HepG2 (cell line): ENCODE results near the gene TJP2. TPM values are rescaled to one million over a fixed set of nuclear protein-coding genes. Genes with fewer than 3 reads are reported as not detected.

ENCODE experiments used
- ATAC-seq: fragments of 200-7000 bp; cut with Tn5 transposase; 3 replicates; pipeline ENCODE4 v1.9.1; 2020; ENCODE audit warnings: mild to moderate bottlenecking, moderate library complexity
- BruUV-seq: library from RNA; stranded (reverse); fragments of 400-500 nt; replicated peaks from 2 replicates; lab custom pipeline; 2021; lab: Mats Ljungman, UMichigan
- CTCF ChIA-PET: fragments of 300-600 bp; formaldehyde crosslinking; extraction: SDS; loops from one replicate; lab custom pipeline; 2021; ENCODE audit warnings: low total read pairs, inconsistent platforms, low intra/inter-chr PET ratio; lab: Yijun Ruan, JAX
- POLR2A ChIA-PET: fragments of 350-600 bp; sonication (Branson Sonifier 250); formaldehyde crosslinking; loops from one replicate; lab custom pipeline; 2020; ENCODE audit warnings: antibody characterized with exemption, inconsistent platforms; lab: Yijun Ruan, JAX
- DNase-seq: peaks from one replicate; pipeline ENCODE4 v3.0.0-alpha.2; 2015; ENCODE audit warnings: low spot score
- FAIRE-seq: peaks from 3 replicates; lab custom pipeline; 2011; peaks lifted over from hg19 to GRCh38; lab: Jason Lieb, UNC
- H2AFZ ChIP-seq: one replicate; pipeline ENCODE4 v1.6.1; 2011; ENCODE audit warnings: low read length, inconsistent platforms
- H3K27ac ChIP-seq: fragments of 300-600 bp; 3 replicates; pipeline ENCODE4 v1.8.0; 2011; ENCODE audit warnings: mixed run types, mild to moderate bottlenecking, mixed read lengths, low read length, inconsistent platforms; ENCODE audit not compliant: insufficient read depth; ENCODE audit errors: extremely low read length
- H3K27me3 ChIP-seq, 2 experiments: fragments of 200-600 bp in 1 of 2; 2 replicates in 1 of 2; 3 replicates in 1 of 2; pipeline versions ENCODE4 v1.6.0 to v1.8.0; 2011; ENCODE audit warnings: low read length in 2 of 2, mild to moderate bottlenecking in 2 of 2, moderate library complexity in 2 of 2, inconsistent platforms in 1 of 2; ENCODE audit not compliant: insufficient read depth in 2 of 2, control insufficient read depth in 1 of 2
- H3K36me3 ChIP-seq, 2 experiments: fragments of 200-600 bp in 1 of 2; replicated peaks in 1 of 2; 2 replicates in 1 of 2; 3 replicates in 1 of 2; pipeline versions ENCODE4 v1.5.1 to v1.8.0; 2011; ENCODE audit warnings: low read length in 2 of 2, inconsistent platforms in 1 of 2; ENCODE audit not compliant: insufficient read depth in 2 of 2, control insufficient read depth in 1 of 2
- H3K4me1 ChIP-seq: 2 replicates; pipeline ENCODE4 v1.5.1; 2012; ENCODE audit warnings: low read length, inconsistent platforms; ENCODE audit not compliant: insufficient read depth
- H3K4me2 ChIP-seq: 2 replicates; pipeline ENCODE4 v1.6.0; 2011; ENCODE audit warnings: low read depth, low read length, inconsistent platforms
- H3K4me3 ChIP-seq, 3 experiments: fragments of 200-600 bp in 1 of 3; sonication (generic), shearing (Covaris generic) in 1 of 3; replicated peaks in 1 of 3; 2 replicates each; pipeline ENCODE4 v1.5.1; 2011 to 2016; ENCODE audit warnings: low read length in 3 of 3, inconsistent platforms in 2 of 3, low read depth in 2 of 3, mild to moderate bottlenecking in 2 of 3, control low read depth in 1 of 3, mixed read lengths in 1 of 3; ENCODE audit not compliant: insufficient read depth in 1 of 3
- H3K79me2 ChIP-seq: one replicate; pipeline ENCODE4 v1.6.1; 2011; ENCODE audit warnings: low read length, inconsistent platforms; ENCODE audit not compliant: insufficient read depth
- H3K9ac ChIP-seq: 2 replicates; pipeline ENCODE4 v1.6.0; 2011; ENCODE audit warnings: mild to moderate bottlenecking, low read depth, low read length, inconsistent platforms; ENCODE audit not compliant: insufficient read depth
- H3K9me3 ChIP-seq: 2 replicates; pipeline ENCODE4 v1.5.1; 2012; ENCODE audit warnings: mild to moderate bottlenecking, low read length
- H4K20me1 ChIP-seq: 2 replicates; pipeline ENCODE4 v1.6.0; 2011; ENCODE audit warnings: inconsistent platforms, mild to moderate bottlenecking, low read length, moderate library complexity; ENCODE audit not compliant: insufficient read depth
- ARNTL ChIP-seq: sonication (generic); formaldehyde crosslinking; IDR thresholded peaks from 2 replicates; pipeline ENCODE4 v1.4.0; 2020; ENCODE audit warnings: mild to moderate bottlenecking, missing genetic modification reagents
- CBX2 ChIP-seq, 2 experiments: fragments of 200-600 bp in 1 of 2; sonication (generic); formaldehyde crosslinking in 1 of 2; IDR thresholded peaks; 2 replicates each; pipeline versions ENCODE4 v1.7.0 to v1.8.1; 2018 to 2022; ENCODE audit warnings: low read depth in 2 of 2, low read length in 1 of 2, mild to moderate bottlenecking in 1 of 2, missing genetic modification reagents in 1 of 2
- HIVEP1 ChIP-seq: sonication (generic); formaldehyde crosslinking; IDR thresholded peaks from 2 replicates; pipeline ENCODE4 v1.4.0; 2020; ENCODE audit warnings: mild to moderate bottlenecking, missing genetic modification reagents
- ISX ChIP-seq: sonication (generic); formaldehyde crosslinking; conservative IDR thresholded peaks from 2 replicates; pipeline ENCODE4 v1.5.0; 2020; ENCODE audit warnings: missing genetic modification reagents
- KLF12 ChIP-seq: sonication (generic); formaldehyde crosslinking; IDR thresholded peaks from 2 replicates; pipeline ENCODE4 v1.4.0; 2020; ENCODE audit warnings: missing genetic modification reagents, borderline replicate concordance
- MYC ChIP-seq: sonication (generic); formaldehyde crosslinking; IDR thresholded peaks from 2 replicates; pipeline ENCODE4 v1.9.0; 2021; ENCODE audit warnings: missing genetic modification reagents, borderline replicate concordance
- NCOA2 ChIP-seq: sonication (generic); formaldehyde crosslinking; IDR thresholded peaks from 2 replicates; pipeline ENCODE4 v1.8.0; 2022; ENCODE audit warnings: inconsistent platforms
- NFE2L1 ChIP-seq: sonication (generic); formaldehyde crosslinking; IDR thresholded peaks from 2 replicates; pipeline ENCODE4 v1.4.0; 2020; ENCODE audit warnings: missing genetic modification reagents, mild to moderate bottlenecking, borderline replicate concordance
- RARA ChIP-seq: IDR thresholded peaks from 2 replicates; pipeline ENCODE4 v1.6.1; 2016; ENCODE audit warnings: missing genetic modification reagents, missing compliant biosample characterization
- RBM22 ChIP-seq: fragments of 200-400 bp; formaldehyde crosslinking; optimal IDR thresholded peaks from 2 replicates; pipeline ENCODE3; 2017; ENCODE audit warnings: mild to moderate bottlenecking, low read length, moderate library complexity
- SKI ChIP-seq: fragments of 450-650 bp; IDR thresholded peaks from one replicate; pipeline ENCODE4 v1.6.1; 2018; ENCODE audit warnings: mild to moderate bottlenecking; ENCODE audit not compliant: partially characterized antibody
- ZNF703 ChIP-seq: sonication (generic); formaldehyde crosslinking; IDR thresholded peaks from 2 replicates; pipeline ENCODE4 v1.5.1; 2020; ENCODE audit warnings: missing genetic modification reagents, mild to moderate bottlenecking, moderate library complexity, borderline replicate concordance
- ZNF782 ChIP-seq: sonication (generic); formaldehyde crosslinking; IDR thresholded peaks from 2 replicates; pipeline ENCODE4 v1.4.0; 2020; ENCODE audit warnings: missing genetic modification reagents, mild to moderate bottlenecking, borderline replicate concordance
- ZNF839 ChIP-seq: sonication (generic); formaldehyde crosslinking; IDR thresholded peaks from 2 replicates; pipeline ENCODE4 v1.4.0; 2020; ENCODE audit warnings: missing genetic modification reagents, mild to moderate bottlenecking, borderline replicate concordance
- WGBS: methylation state at CpG from one replicate; pipeline ENCODE4 v1.1.6; 2017; ENCODE audit warnings: low lambda C conversion rate; 5-methylcytosine and 5-hydroxymethylcytosine counted together
- in situ Hi-C: cut with HindIII; loops from 2 replicates; pipeline ENCODE4 v1.10.0; 2017; ENCODE audit warnings: low pct_unique_long_range_greater_than_20kb; ENCODE audit not compliant: extremely low pct_ligation_motif_present
- intact Hi-C: fragments of 100-400 bp; cut with micrococcal nuclease; formaldehyde crosslinking; loops from one replicate; pipeline ENCODE4 v1.10.0; 2022; ENCODE audit not compliant: unreplicated experiment
- polyA plus RNA-seq, 8 experiments: library from polyadenylated mRNA; depleted of rRNA in 3 of 8; stranded (reverse) in 7 of 8; unstranded in 1 of 8; fragments of >200 nt; fragmentation: Illumina TruSeq in 4 of 8; extraction: Trizol in 4 of 8; gene quantifications; 2 replicates each; pipeline versions ENCODE4 v1.2.1 to v1.2.3, GENCODE V29; 2011 to 2016; ENCODE audit warnings: low read depth in 4 of 8, missing spikeins in 1 of 8, mixed read lengths in 1 of 8; ENCODE audit not compliant: insufficient read depth in 1 of 8
- total RNA-seq, 5 experiments: library from RNA; depleted of rRNA; stranded (reverse); fragments of >200 nt; fragmentation: Illumina TruSeq; extraction: Trizol; gene quantifications; 2 replicates each; pipeline ENCODE4 v1.2.3, GENCODE V29; 2016; ENCODE audit warnings: low read depth in 1 of 5
- TF ChIP-seq, protein P1 (sequence below): sonication (generic); formaldehyde crosslinking; IDR thresholded peaks from 2 replicates; pipeline ENCODE4 v1.4.0; 2020; ENCODE audit warnings: missing genetic modification reagents

TJP2 gene
- total and polyA plus RNA-seq, 2 of the 13 experiments (the other 11 are each of a cell fraction or from before 2014, with no cell fraction given): 109 to 110 TPM

DNA sequence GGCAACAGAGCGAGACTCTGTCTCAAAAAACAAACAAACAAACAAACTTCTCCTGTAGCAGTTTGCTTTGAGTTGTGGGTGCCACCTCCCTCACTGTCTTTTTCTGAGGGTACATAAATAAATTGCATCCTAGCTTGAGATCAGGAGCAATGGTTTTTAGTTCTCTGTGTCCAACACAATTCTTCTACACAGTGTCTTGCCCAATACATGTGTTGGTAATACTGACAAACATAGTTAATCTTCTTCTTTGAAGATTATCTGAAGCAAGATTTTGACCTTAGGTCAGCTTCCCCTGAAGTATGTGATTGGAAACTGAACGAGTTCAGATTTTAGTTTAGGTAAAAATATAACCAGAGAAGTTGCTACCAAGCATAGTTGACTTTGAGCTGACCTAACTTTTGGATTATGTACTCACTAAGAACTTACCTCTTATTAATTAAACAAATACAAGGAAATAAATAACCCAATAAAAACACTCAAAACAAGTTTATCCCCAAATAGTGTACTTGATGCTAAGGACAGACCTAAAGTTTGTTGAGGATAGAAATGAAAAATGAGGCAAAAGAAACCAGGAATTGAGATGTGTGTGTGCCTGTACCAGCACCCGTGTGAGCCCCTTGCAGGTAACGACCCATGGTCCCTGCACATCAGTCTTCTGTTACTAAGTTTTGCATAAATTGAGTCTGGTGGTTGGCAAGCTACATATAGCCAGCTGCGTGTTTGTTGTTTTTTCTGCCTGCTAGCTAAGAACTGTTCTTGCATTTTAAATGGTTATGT is 16.2 kb downstream of the TJP2 start (continued):
- TF ChIP-seq MYC (CRISPR knock-in tag) (no peak), HIVEP1 (CRISPR knock-in tag) (no peak), CBX2 (IDR thresholded peaks at IDR 0.05; ENCODE audit: low read depth, low read length) (no peak), CBX2 (CRISPR knock-in tag; IDR thresholded peaks at IDR 0.05; ENCODE audit: low read depth) (no peak), ISX (CRISPR knock-in tag) (no peak), RARA (CRISPR knock-in tag) (peak; percentile 94), ARNTL (CRISPR knock-in tag) (no peak), NFE2L1 (CRISPR knock-in tag) (no peak), ZNF703 (CRISPR knock-in tag) (no peak), ZNF782 (CRISPR knock-in tag) (no peak)

DNA sequence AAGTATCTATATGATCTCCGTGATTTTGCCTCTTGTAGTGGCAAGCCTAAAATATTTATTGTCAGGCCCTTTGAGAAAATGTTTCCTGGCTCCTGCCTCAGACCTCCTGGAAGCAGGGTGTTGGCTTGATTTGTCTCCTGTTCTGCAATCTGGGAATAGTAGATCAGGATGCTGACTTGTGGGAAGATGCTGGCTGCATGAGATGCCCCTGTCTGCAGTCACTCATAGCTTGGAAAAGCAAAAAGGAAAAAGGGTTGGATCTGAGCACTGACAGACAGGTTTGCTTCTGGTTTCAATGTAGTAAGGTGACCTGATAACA is 16.7 kb downstream of the TJP2 start:
- Histone ChIP-seq H3K36me3 (peaks cover 0 to 11% of the 10 kb centered on the region in 2 experiments; a peak in 3 of 5 replicates), H3K9me3 (no peaks in the 10 kb centered on the region), H4K20me1 (peaks cover 35% of the 10 kb centered on the region), H3K27ac (peak overlapping the region; percentile 82), H3K79me2 (peaks cover 89% of the 10 kb centered on the region), H3K4me1 (peaks cover 100% of the 10 kb centered on the region), H3K4me2 (peak overlapping the region; percentile 66), H3K27me3 (no peaks in the 10 kb centered on the region), H2AFZ (no peak overlapping the region), H3K4me3 (peak overlapping the region in 1 of 3 experiments; percentile 42; a peak in 1 of 6 replicates), H3K9ac (peak overlapping the region; percentile 54)
- intact Hi-C loops (loop anchor here (2.0 kb wide), 1 partner anchor 70 kb away; no protein-coding TSS in a partner anchor), in situ Hi-C loops (no loop called here)
- no TSS peak for BruUV-seq
- ChIA-PET CTCF (interaction anchor here (1.1 kb wide), 1 partner anchor 86 kb away, joined by 3 read pairs; no protein-coding TSS in a partner anchor), POLR2A (interaction anchor here (0.6 to 6.2 kb wide), 13 partner anchors 9 to 155 kb away, joined by 3 to 97 read pairs (median 6); partner anchors contain the start of genes FXN and TJP2)
- 44% methylated on average over 1 of the region's 1 CpG for WGBS
- ATAC-seq (no peak), FAIRE-seq (no peak), DNase-seq (no peak)
- no peak for TF ChIP-seq NCOA2 (CRISPR knock-in tag)
- TF ChIP-seq, protein P1, sequence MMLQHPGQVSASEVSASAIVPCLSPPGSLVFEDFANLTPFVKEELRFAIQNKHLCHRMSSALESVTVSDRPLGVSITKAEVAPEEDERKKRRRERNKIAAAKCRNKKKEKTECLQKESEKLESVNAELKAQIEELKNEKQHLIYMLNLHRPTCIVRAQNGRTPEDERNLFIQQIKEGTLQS (CRISPR knock-in tag): no peak
- peak; percentile 59 for TF ChIP-seq RBM22
- TF ChIP-seq KLF12 (CRISPR knock-in tag): no peak
- no peak for TF ChIP-seq SKI
- TF ChIP-seq ZNF839 (CRISPR knock-in tag): no peak
